Measurements from ENCODE around the gene PIGL. TPM values are rescaled to one million over a fixed set of nuclear protein-coding genes. Genes with fewer than 3 reads are reported as not detected.

The PIGL gene
- total and polyA plus RNA-seq, 2 donors (not counting 1 experiment from before 2014, with no cell fraction given) = 86.7 to 88.2 TPM

DNA sequence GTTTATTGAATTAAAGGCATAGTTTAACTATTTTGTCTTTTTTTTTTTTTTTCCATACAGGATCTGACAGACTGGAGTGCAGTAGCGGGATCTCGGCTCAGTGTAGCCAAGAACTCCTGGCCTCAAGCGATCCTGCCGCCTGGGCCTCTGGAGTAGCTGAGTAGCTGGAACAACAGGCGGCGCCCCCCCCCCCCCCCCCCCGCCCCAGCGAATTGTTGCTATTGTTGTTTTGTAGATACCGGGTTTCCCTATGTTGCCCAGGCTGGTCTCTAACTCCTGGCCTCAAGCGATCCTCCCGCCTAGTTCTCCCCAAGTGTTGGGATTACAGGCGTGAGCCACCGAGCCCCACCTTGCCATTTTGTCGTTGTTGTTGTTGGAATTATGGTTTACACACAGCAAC lies 137.6 kb downstream of the PIGL start:
- peaks cover 11% of the 10 kb centered on the region for H3K79me2 ChIP-seq (ENCODE audit: control insufficient read depth, insufficient read depth, low read length)
- no peak overlapping the region for H3K9ac ChIP-seq (ENCODE audit: low read length)
- H3K4me3 Mint-ChIP-seq = peak overlapping the region; percentile 46
- CTCF ChIA-PET = interaction anchor here (1.8 kb wide), 1 partner anchor 9 kb away, joined by 17 read pairs; no protein-coding TSS in a partner anchor
- H3K36me3 ChIP-seq (replicated peaks in 1 of 2; ENCODE audit: control extremely low read depth in 1 of 2, control insufficient read depth in 1 of 2, extremely low read depth in 1 of 2, insufficient read depth in 2 of 2, low read length in 1 of 2) = no peaks in the 10 kb centered on the region
- no peaks in the 10 kb centered on the region for H4K20me1 ChIP-seq (ENCODE audit: control insufficient read depth, insufficient read depth, low read length, poor library complexity, severe bottlenecking)
- intact Hi-C loops (cut with micrococcal nuclease) = loop anchor here (5.0 kb wide), 2 partner anchors 137 to 183 kb away; partner anchors contain the start of genes NCOR1 and PIGL
- H3K9me3 ChIP-seq (ENCODE audit: control extremely low read depth in 1 of 3, control insufficient read depth in 2 of 3, insufficient read depth in 1 of 3, low read length in 2 of 3) = no peaks in the 10 kb centered on the region
- H2AFZ ChIP-seq (ENCODE audit: insufficient read depth, low read depth, low read length, poor library complexity, severe bottlenecking) = no peak overlapping the region
- WGBS (ENCODE audit: insufficient coverage) = 100% methylated on average over 5 of the region's 14 CpGs
- no peak overlapping the region for H3K27ac Mint-ChIP-seq
- no peaks in the 10 kb centered on the region for H3K27me3 ChIP-seq (replicated peaks in 1 of 4; ENCODE audit: control extremely low read depth in 1 of 4, control insufficient read depth in 3 of 4, insufficient read depth in 4 of 4, low read length in 3 of 4)
- peaks cover 8 to 16% of the 10 kb centered on the region in 2 donors for H3K4me1 ChIP-seq (ENCODE audit: control insufficient read depth in 2 of 2, insufficient read depth in 2 of 2, low read length in 2 of 2)
- no peaks in the 10 kb centered on the region for H3K9me3 Mint-ChIP-seq (ENCODE audit: insufficient read depth)
- H3K27ac ChIP-seq (ENCODE audit: low read length in 2 of 2) = no peak overlapping the region
- H3K27me3 Mint-ChIP-seq = no peaks in the 10 kb centered on the region
- TF ChIP-seq, protein P1, sequence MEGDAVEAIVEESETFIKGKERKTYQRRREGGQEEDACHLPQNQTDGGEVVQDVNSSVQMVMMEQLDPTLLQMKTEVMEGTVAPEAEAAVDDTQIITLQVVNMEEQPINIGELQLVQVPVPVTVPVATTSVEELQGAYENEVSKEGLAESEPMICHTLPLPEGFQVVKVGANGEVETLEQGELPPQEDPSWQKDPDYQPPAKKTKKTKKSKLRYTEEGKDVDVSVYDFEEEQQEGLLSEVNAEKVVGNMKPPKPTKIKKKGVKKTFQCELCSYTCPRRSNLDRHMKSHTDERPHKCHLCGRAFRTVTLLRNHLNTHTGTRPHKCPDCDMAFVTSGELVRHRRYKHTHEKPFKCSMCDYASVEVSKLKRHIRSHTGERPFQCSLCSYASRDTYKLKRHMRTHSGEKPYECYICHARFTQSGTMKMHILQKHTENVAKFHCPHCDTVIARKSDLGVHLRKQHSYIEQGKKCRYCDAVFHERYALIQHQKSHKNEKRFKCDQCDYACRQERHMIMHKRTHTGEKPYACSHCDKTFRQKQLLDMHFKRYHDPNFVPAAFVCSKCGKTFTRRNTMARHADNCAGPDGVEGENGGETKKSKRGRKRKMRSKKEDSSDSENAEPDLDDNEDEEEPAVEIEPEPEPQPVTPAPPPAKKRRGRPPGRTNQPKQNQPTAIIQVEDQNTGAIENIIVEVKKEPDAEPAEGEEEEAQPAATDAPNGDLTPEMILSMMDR (IDR thresholded peaks at IDR 0.05) = no peak
- no peak for TF ChIP-seq EZH2 (IDR thresholded peaks at IDR 0.05; ENCODE audit: borderline replicate concordance, insufficient read depth, low read depth, low read length, poor library complexity, severe bottlenecking)
- no peak for DNase-seq
- no peak for ATAC-seq (ENCODE audit: low read depth)
- H3K4me3 ChIP-seq (ENCODE audit: control extremely low read depth in 1 of 5, extremely low read depth in 1 of 5, insufficient read depth in 1 of 5, low read depth in 2 of 5, low read length in 4 of 5) = no peak overlapping the region
- POLR2A ChIA-PET = interaction anchor here (0.6 kb wide), 1 partner anchor 81 kb away, joined by 4 read pairs; no protein-coding TSS in a partner anchor
- no peak overlapping the region for H3K4me2 ChIP-seq (replicated peaks; ENCODE audit: low read depth, low read length, poor library complexity, severe bottlenecking)
- H3K4me1 Mint-ChIP-seq = peaks cover 15% of the 10 kb centered on the region

DNA sequence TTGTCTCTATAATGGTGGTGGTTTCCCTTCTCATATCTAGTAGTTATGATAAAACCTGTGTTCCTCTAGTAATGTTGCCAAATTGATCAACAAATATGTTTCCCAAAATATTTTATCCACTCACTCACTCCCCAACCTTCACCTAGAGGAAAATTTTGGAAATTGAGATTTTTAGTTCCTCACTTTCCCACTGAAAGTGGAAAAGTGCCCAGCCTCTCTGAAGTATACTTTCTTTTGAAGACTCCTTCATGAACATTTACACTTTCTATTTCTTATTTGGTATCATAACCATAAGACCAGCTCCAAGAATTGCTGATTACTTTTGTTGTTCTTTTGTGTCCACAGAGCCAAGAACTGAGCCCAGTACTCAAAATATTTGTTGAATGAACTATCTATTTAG lies 141.4 kb downstream of the PIGL start:
- TF ChIP-seq, protein P1 (IDR thresholded peaks at IDR 0.05) = no peak
- no peak for TF ChIP-seq EZH2 (IDR thresholded peaks at IDR 0.05; ENCODE audit: borderline replicate concordance, insufficient read depth, low read depth, low read length, poor library complexity, severe bottlenecking)
- Histone ChIP-seq H3K9me3 (ENCODE audit: control extremely low read depth in 1 of 3, control insufficient read depth in 2 of 3, insufficient read depth in 1 of 3, low read length in 2 of 3) (no peaks in the 10 kb centered on the region), H3K9ac (ENCODE audit: low read length) (no peak overlapping the region), H3K36me3 (replicated peaks in 1 of 2; ENCODE audit: control extremely low read depth in 1 of 2, control insufficient read depth in 1 of 2, extremely low read depth in 1 of 2, insufficient read depth in 2 of 2, low read length in 1 of 2) (no peaks in the 10 kb centered on the region), H2AFZ (ENCODE audit: insufficient read depth, low read depth, low read length, poor library complexity, severe bottlenecking) (no peak overlapping the region), H3K4me3 (ENCODE audit: control extremely low read depth in 1 of 5, extremely low read depth in 1 of 5, insufficient read depth in 1 of 5, low read depth in 2 of 5, low read length in 4 of 5) (no peak overlapping the region), H4K20me1 (ENCODE audit: control insufficient read depth, insufficient read depth, low read length, poor library complexity, severe bottlenecking) (no peaks in the 10 kb centered on the region), H3K27ac (ENCODE audit: low read length in 2 of 2) (no peak overlapping the region), H3K4me1 (ENCODE audit: control insufficient read depth in 2 of 2, insufficient read depth in 2 of 2, low read length in 2 of 2) (peaks cover 0 to 5% of the 10 kb centered on the region in 2 donors), H3K4me2 (replicated peaks; ENCODE audit: low read depth, low read length, poor library complexity, severe bottlenecking) (no peak overlapping the region), H3K79me2 (ENCODE audit: control insufficient read depth, insufficient read depth, low read length) (no peaks in the 10 kb centered on the region), H3K27me3 (replicated peaks in 1 of 4; ENCODE audit: control extremely low read depth in 1 of 4, control insufficient read depth in 3 of 4, insufficient read depth in 4 of 4, low read length in 3 of 4) (no peaks in the 10 kb centered on the region)
- intact Hi-C loops (cut with micrococcal nuclease) = no loop called here
- Mint-ChIP-seq H3K27me3 (no peaks in the 10 kb centered on the region), H3K4me3 (no peak overlapping the region), H3K27ac (no peak overlapping the region), H3K9me3 (ENCODE audit: insufficient read depth) (no peaks in the 10 kb centered on the region), H3K4me1 (peaks cover 5% of the 10 kb centered on the region)
- POLR2A ChIA-PET = interaction anchor here (0.7 to 0.8 kb wide), 2 partner anchors 58 to 164 kb away, joined by 3 read pairs; no protein-coding TSS in a partner anchor
- no peak for DNase-seq
- CTCF ChIA-PET = interaction anchor here (0.6 to 1.6 kb wide), 3 partner anchors 8 to 27 kb away, joined by 3 to 5 read pairs (median 5); no protein-coding TSS in a partner anchor
- ATAC-seq (ENCODE audit: low read depth) = no peak

Data from B cell (primary cell).